ENCODE measurements around the gene GNGT1.
A peak's percentile ranks its signal among the peaks of the same experiment; 100 is the strongest.

The GNGT1 gene

DNA sequence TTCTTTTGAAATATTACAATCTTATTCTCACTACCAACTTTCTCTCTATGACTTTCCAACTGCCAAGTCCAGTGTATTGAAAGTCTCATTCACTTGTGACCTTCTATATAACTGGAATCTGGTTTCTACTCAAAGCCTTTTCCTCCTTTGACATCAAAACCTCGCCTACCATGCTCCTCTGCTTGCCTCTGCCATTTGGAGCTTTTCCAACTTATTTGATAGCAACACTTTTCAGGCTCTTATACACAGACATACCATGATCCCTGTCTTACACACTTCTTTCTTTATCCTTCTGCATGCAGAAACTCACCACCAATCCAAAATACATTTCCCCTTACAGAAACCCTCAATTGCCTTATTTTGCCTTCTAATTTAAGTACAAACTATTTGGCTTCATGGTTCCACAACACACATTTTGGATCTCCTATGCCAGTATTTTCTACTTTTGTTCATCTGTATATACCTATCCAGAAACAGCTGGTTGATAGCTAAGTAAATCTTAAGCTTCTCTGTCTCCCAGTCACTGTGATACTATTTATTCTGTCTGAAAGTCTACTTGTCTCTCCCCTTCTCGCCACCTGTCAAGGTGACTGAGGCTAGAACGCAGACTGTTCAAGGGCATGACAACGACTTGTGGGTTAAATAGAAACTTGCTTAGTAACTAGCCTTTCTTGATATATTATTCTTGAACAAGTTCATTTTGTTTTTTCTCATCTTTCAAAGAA lies 37.6 kb downstream of the GNGT1 start:
- no peak for DNase-seq (ENCODE audit: low spot score)

DNA sequence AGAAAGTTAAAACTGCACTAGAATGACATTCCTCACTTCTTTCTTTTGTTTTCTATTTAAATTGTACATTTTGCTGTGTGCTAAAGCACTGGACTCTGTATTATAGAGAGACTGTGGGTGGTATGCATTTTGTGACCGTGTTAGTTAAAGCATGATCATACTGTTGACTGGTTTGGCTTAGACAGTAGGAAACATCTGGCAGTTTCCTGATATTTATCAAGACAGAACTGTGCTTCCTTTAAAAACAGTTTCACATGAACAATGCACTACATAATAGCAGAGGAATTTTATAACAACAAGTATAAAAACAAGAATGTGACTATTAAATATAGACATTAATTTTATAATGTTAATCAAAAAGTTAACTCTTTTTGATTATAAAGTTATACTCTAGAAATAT lies 38.3 kb downstream of the GNGT1 start:
- DNase-seq (ENCODE audit: low spot score) = no peak

DNA sequence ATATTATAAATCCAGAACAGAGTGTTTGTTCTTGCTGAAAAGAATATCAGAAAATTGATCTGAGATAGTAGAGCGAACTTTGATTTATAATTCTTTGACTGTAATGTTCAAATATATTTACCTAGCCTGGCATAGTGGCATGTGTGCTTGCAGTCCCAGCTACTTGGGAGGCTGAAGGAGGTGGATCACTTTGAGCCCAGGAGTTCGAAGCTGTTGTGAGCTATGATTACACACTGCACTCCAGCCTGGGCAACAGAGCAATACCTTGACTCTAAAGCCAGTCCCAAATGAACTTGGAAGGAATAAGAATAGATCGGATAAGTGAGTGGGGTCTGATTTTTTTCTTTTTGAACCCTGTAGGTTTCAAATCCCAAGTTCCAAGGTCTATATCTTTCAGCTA lies 38.7 kb downstream of the GNGT1 start:
- no peak for DNase-seq (ENCODE audit: low spot score)

DNA sequence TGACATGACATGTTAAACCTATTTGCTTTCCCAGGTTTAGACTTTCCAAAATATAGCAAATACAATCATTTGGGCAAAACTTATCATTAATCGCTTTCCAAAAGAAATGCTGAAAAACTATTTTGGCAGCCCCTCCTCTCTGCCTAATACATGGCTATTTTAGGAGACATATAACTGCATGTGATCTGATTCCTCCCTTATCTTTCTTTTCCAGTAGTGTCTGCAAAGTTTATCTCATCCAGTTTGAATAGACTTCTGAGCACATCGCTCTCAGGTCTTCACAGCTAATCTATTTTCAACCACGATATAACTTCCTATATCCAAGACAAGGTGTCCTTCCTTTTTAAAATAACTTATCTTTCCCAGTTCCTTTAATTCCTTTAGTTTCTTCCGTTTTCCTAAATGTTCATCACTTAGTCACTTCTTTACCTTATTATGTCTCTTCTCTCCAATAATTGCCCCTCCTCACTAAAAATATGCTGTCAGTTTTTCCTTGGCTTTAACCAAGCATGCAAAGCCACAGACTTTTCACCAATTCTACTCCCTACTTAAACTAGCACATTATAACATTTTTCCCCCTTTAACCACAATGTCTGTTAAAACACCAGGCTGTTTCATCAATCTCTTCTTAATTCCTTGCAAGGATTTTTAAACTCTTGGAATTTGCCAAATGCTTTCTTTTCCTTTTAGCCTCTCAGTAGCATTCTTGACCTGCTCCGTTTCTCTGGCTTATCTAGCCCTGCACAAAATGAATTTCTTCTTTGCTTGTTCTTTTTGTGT lies 39.6 kb downstream of the GNGT1 start:
- no peak for DNase-seq (ENCODE audit: low spot score)

DNA sequence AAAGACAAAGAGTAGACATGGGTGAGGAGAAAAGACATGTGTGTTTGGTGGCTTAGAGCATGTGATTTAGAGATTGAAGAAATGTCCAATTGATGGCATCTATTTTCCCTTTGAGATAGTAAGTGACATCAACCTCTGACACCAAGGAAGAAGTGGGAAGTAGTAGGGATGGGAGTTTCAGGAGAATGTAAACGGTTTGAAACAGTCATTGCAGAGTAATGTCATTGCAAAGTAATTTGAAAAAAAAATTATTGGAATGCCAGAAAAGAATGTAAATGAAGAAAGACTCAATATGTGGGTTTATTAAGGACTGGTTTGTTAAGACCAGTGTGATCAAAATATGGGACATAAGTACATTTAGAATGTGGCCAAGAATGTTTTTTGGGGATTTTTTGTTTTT lies 41.7 kb downstream of the GNGT1 start:
- DNase-seq (ENCODE audit: low spot score) = peak; percentile 37

DNA sequence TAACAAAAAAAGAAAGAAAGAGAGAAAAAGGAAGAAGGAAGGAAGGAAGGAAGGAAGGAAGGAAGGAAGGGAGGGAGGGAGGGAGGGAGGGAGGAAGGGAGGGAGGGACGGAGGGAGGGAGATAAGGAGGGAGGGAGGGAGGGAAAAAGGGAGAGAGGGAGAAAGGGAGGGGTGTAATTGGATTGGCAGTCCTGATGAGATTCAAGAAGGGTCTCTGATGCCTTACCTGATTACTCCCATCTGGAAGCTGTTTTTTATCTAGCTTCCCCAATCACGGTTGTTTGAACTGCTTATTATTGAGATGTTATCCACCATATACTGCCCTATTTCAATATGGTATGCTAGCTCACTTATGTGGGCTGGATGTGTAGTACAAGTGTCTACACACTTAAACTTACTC lies 42.5 kb downstream of the GNGT1 start:
- no peak for DNase-seq (ENCODE audit: low spot score)

DNA sequence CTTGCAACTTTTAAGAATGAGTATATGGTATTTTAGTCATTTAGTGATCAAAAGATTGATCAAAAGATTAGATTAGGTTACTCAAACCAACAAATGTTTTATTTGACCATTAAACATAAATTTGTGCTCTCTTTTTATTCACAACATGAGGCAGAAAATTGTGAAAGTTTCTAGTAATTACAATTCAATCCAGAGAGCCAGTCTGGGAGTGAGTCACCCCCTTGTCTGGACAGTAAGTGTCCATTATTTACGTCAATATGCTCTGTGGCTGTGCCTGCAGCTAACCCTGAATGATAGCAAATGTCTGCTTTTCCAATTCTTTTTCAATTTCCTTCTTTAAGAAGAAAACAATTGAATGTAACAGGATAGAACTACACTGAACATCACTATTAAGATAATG lies 43.1 kb downstream of the GNGT1 start:
- DNase-seq (ENCODE audit: low spot score) = peak; percentile 58

DNA sequence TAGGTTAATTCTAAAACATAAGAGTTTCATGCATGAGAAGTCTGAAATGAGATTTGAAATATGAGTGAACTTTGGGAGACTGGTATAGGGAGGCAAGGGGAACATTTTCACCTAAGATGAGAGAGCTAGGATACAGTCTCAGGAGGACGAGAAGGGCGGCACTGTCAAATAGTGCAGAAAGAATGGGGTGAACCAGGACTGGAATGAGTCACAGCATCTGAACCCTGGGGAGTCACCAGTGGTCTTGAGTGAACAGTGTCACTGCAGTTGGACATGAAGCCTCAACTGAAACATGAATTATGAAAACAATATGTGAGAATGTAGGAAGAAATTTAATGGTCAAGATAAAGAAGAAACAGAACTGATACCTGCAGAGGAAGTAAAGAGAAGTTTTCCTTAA lies 48.9 kb downstream of the GNGT1 start:
- DNase-seq (ENCODE audit: low spot score) = no peak

DNA sequence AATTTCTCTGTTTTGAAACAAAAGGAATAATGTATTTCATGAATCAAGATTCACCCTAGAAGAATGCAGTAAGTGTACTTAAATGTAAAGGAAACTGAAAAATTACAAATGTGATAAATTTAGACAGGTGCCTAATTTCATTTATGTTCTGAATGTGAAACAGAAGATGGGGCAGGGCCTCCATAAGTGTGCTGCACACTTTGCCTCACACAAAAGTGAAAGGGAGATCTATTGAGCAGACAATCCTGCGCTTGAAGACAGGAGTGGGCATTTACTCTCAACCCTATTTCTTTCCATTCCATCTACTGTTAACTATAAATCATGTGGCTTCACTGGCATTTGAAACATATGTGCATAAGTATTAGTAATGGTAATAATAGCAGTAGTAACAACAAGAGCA lies 51.4 kb downstream of the GNGT1 start:
- DNase-seq (ENCODE audit: low spot score) = no peak

DNA sequence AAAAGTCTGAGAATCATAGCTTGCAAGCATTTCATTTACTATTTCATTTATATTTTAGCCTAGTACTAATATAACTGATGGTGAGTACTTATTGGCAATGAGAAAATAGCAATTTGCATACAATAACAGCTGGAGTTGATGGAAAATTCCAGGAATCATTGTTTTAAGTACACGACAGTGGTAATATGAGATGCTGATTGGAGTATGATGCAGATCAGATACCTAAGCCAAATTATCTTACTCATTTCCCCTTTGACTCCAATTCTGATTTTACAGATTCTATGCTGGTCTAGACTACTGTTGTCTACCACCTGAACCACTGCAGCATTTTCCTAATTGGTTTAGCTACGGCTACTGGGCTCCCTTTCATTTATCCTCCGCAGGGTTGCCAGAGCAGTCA lies 51.8 kb downstream of the GNGT1 start:
- DNase-seq (ENCODE audit: low spot score) = no peak

DNA sequence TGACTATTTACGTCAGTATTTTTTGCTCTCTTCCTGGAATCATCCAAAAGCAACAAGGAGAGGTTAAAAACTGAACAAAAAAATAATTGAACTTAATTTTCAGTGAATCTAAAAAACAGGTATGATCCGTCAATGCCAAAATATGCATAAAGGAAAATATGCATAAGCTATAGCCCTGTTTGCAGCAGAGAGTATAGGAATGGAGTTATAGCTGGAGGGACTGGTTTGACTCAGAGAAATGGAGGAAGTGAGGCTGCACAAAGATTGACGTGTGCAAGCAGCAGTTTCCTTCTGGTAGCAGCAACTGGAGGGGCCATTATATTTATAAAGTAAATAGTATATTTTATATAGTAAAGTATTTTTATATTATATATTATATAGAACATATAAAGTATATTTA lies 52.3 kb downstream of the GNGT1 start:
- no peak for DNase-seq (ENCODE audit: low spot score)

Data from AG08396 (cell line).